ENCODE data around the gene PTCD3. TPM values are rescaled to one million over a fixed set of nuclear protein-coding genes. Genes with fewer than 3 reads are reported as not detected.
A peak's percentile ranks its signal among the peaks of the same experiment; 100 is the strongest.

Gene PTCD3
- total RNA-seq, 1 donor from 2014 or later: 156 TPM

DNA sequence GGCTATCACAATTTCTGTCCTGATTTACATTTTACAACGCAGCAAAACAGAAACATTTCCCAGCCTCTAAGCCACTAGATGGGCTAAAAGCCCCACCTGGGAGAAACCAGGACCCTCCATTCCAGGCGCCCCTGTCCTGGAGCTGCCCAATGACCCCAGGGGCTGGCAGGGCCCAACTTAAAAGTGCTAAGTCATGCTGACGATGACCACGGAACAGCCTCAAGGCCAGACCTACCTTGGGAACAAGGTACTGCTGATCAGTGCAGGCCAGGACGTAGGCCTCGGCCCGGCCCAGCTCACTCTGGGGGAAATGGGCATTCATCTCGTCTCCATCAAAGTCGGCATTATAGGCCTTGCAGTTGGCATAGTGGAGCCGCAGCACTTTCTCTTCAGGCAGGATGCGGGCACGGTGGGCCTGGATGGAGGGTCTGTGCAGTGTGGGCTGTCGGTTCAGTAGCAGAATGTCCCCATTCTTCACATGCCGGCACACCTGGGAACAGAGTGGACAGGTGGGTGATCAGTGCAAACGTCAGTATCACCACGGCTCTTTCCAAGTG is 36.2 kb upstream of the PTCD3 start:
- no peak overlapping the region for H3K4me3 Mint-ChIP-seq
- no peak overlapping the region for H3K27ac Mint-ChIP-seq
- peaks cover 7% of the 10 kb centered on the region for H3K9me3 Mint-ChIP-seq
- no peak for DNase-seq (ENCODE audit: low spot score in 2 of 2, unreplicated experiment in 2 of 2)
- no peaks in the 10 kb centered on the region for H3K27me3 Mint-ChIP-seq (ENCODE audit: low read depth)
- H3K36me3 Mint-ChIP-seq: peaks cover 46% of the 10 kb centered on the region
- H3K4me1 Mint-ChIP-seq: peaks cover 3% of the 10 kb centered on the region
- TF ChIP-seq CTCF (IDR thresholded peaks at IDR 0.05; ENCODE audit: unreplicated experiment): no peak

GRCh38 chr2:86070868-86071267 is 35.2 kb upstream of the PTCD3 start:
- no peak for TF ChIP-seq CTCF (IDR thresholded peaks at IDR 0.05; ENCODE audit: unreplicated experiment)
- Mint-ChIP-seq H3K9me3 (peaks cover 7% of the 10 kb centered on the region), H3K36me3 (peaks cover 39% of the 10 kb centered on the region), H3K27ac (no peak overlapping the region), H3K27me3 (ENCODE audit: low read depth) (no peaks in the 10 kb centered on the region), H3K4me3 (no peak overlapping the region), H3K4me1 (peaks cover under 1% of the 10 kb centered on the region)
- no peak for DNase-seq (ENCODE audit: low spot score in 2 of 2, unreplicated experiment in 2 of 2)

- no peak for DNase-seq (ENCODE audit: low spot score in 2 of 2, unreplicated experiment in 2 of 2)
- no peaks in the 10 kb centered on the region for H3K27me3 Mint-ChIP-seq (ENCODE audit: low read depth)
- H3K4me3 Mint-ChIP-seq: no peak overlapping the region
- peaks cover 39% of the 10 kb centered on the region for H3K36me3 Mint-ChIP-seq
- TF ChIP-seq CTCF (IDR thresholded peaks at IDR 0.05; ENCODE audit: unreplicated experiment): no peak
- peaks cover 7% of the 10 kb centered on the region for H3K9me3 Mint-ChIP-seq
- H3K27ac Mint-ChIP-seq: peak overlapping the region; percentile 21
- H3K4me1 Mint-ChIP-seq: no peaks in the 10 kb centered on the region
Observed at GRCh38 chr2:86072271-86072858, 33.7 kb upstream of the PTCD3 start.

- Mint-ChIP-seq H3K36me3 (peaks cover 43% of the 10 kb centered on the region), H3K27ac (no peak overlapping the region), H3K27me3 (ENCODE audit: low read depth) (no peaks in the 10 kb centered on the region), H3K9me3 (peaks cover 7% of the 10 kb centered on the region), H3K4me3 (no peak overlapping the region), H3K4me1 (no peaks in the 10 kb centered on the region)
- DNase-seq (ENCODE audit: low spot score in 2 of 2, unreplicated experiment in 2 of 2): no peak
- no peak for TF ChIP-seq CTCF (IDR thresholded peaks at IDR 0.05; ENCODE audit: unreplicated experiment)
Observed at GRCh38 chr2:86073225-86073624, 32.8 kb upstream of the PTCD3 start.

- DNase-seq (ENCODE audit: low spot score in 2 of 2, unreplicated experiment in 2 of 2): no peak
- no peak overlapping the region for H3K4me3 Mint-ChIP-seq
- no peak for TF ChIP-seq CTCF (IDR thresholded peaks at IDR 0.05; ENCODE audit: unreplicated experiment)
- H3K27ac Mint-ChIP-seq: no peak overlapping the region
- H3K9me3 Mint-ChIP-seq: peaks cover 7% of the 10 kb centered on the region
- H3K27me3 Mint-ChIP-seq (ENCODE audit: low read depth): no peaks in the 10 kb centered on the region
- no peaks in the 10 kb centered on the region for H3K4me1 Mint-ChIP-seq
- peaks cover 39% of the 10 kb centered on the region for H3K36me3 Mint-ChIP-seq
Observed at GRCh38 chr2:86074256-86074655, 31.8 kb upstream of the PTCD3 start.

Measured in mesothelial cell of epicardium (in vitro differentiated cells).